ENCODE measurements around the gene PARD6G. TPM values are rescaled to one million over a fixed set of nuclear protein-coding genes. Genes with fewer than 3 reads are reported as not detected.

PARD6G gene
- total RNA-seq, 3 donors from 2014 or later: 1.9 to 14.4 (median 13.8) TPM

DNA sequence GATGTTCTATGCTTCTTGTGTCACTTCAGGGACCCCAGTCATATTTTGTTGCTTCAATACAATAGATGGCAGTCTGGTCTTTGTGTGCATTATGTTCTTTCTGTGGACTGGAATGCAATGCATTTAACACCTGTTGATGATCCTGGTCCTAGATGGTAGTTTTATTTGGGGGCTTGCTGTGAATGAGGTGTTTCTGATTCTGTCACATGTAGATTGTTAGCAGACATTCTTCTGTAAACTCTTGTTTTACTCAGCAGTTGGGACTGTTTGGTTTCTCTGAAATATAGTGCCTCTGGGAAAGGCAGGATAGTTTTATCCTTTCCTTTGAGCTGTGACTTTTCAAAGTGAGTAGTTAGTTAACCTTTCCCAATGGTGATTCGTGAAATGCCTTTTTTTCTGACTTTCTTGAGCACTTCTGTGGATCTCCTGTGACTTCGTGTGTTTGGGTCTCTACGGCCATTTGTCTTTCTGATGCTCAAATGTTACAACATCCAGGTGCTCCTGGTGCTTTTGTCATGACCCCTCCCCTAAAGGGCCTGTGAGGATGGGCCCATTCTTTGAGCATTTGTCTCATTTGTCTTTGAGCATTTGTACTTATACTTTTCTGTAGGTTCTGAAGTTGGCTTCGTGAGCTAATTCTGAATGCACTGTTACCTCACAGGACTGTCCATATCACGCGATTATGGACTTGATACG is 117.5 kb downstream of the PARD6G start:
- Histone ChIP-seq H3K4me3 (no peak overlapping the region), H3K27me3 (no peaks in the 10 kb centered on the region), H3K4me1 (no peaks in the 10 kb centered on the region), H3K27ac (no peak overlapping the region), H3K36me3 (no peaks in the 10 kb centered on the region), H3K9me3 (no peaks in the 10 kb centered on the region)
- DNase-seq (ENCODE audit: low spot score in 2 of 2): no peak
- TF ChIP-seq, protein P1, sequence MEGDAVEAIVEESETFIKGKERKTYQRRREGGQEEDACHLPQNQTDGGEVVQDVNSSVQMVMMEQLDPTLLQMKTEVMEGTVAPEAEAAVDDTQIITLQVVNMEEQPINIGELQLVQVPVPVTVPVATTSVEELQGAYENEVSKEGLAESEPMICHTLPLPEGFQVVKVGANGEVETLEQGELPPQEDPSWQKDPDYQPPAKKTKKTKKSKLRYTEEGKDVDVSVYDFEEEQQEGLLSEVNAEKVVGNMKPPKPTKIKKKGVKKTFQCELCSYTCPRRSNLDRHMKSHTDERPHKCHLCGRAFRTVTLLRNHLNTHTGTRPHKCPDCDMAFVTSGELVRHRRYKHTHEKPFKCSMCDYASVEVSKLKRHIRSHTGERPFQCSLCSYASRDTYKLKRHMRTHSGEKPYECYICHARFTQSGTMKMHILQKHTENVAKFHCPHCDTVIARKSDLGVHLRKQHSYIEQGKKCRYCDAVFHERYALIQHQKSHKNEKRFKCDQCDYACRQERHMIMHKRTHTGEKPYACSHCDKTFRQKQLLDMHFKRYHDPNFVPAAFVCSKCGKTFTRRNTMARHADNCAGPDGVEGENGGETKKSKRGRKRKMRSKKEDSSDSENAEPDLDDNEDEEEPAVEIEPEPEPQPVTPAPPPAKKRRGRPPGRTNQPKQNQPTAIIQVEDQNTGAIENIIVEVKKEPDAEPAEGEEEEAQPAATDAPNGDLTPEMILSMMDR (IDR thresholded peaks at IDR 0.05): no peak
- no peak for TF ChIP-seq POLR2A (IDR thresholded peaks at IDR 0.05)
- no peak for TF ChIP-seq POLR2AphosphoS5 (IDR thresholded peaks at IDR 0.05)
- intact Hi-C loops (cut with DNase I; ENCODE audit: low total_unique reads): no loop called here

DNA sequence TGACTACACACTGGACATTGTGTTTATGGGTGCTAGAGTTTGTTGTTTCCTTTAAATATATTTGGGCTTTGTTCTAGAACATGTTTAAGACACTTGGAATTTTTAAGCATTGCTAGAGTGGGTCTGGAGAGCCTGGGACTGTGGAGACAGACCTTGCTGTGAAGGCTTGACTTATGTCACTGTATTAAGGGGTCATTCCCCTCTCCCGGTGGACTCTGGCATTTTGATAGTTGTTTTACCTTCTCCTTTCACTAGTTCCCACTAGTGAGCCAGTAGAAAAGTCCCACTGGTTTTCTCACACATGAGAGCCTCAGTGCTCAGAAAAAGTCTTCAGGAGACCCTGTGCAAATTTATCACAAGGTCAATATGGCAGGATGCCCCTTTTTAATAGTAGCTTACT is 119.7 kb downstream of the PARD6G start:
- Histone ChIP-seq H3K4me3 (no peak overlapping the region), H3K27me3 (no peaks in the 10 kb centered on the region), H3K36me3 (no peaks in the 10 kb centered on the region), H3K9me3 (no peaks in the 10 kb centered on the region), H3K4me1 (no peaks in the 10 kb centered on the region), H3K27ac (no peak overlapping the region)
- DNase-seq (ENCODE audit: low spot score in 2 of 2): no peak
- intact Hi-C loops (cut with DNase I; ENCODE audit: low total_unique reads): no loop called here
- TF ChIP-seq POLR2A (IDR thresholded peaks at IDR 0.05) (no peak), POLR2AphosphoS5 (IDR thresholded peaks at IDR 0.05) (no peak)
- TF ChIP-seq, protein P1 (IDR thresholded peaks at IDR 0.05): no peak

DNA sequence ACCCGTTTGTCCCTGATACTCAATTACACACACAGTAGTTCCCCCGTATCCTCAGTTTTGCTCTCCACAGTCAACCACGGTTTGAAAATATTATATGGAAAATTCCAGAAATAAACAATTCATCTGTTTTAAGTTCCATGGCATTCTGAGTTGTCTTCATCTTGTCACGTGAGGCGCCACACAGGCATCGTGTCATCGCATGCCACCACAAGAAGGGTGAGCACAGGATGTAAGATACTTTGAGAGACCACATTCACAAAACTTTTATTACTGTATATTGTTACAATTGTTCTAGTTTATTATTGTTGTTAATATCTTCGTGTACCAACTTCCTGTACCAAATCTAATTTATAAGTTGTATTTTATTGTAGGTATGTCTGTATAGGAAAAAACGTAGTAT is 120.5 kb downstream of the PARD6G start:
- intact Hi-C loops (cut with DNase I; ENCODE audit: low total_unique reads): no loop called here
- Histone ChIP-seq H3K36me3 (no peaks in the 10 kb centered on the region), H3K27ac (no peak overlapping the region), H3K9me3 (no peaks in the 10 kb centered on the region), H3K27me3 (no peaks in the 10 kb centered on the region), H3K4me1 (no peaks in the 10 kb centered on the region), H3K4me3 (no peak overlapping the region)
- DNase-seq (ENCODE audit: low spot score in 2 of 2): no peak
- TF ChIP-seq POLR2A (IDR thresholded peaks at IDR 0.05): no peak
- TF ChIP-seq, protein P1 (IDR thresholded peaks at IDR 0.05): no peak
- no peak for TF ChIP-seq POLR2AphosphoS5 (IDR thresholded peaks at IDR 0.05)

DNA sequence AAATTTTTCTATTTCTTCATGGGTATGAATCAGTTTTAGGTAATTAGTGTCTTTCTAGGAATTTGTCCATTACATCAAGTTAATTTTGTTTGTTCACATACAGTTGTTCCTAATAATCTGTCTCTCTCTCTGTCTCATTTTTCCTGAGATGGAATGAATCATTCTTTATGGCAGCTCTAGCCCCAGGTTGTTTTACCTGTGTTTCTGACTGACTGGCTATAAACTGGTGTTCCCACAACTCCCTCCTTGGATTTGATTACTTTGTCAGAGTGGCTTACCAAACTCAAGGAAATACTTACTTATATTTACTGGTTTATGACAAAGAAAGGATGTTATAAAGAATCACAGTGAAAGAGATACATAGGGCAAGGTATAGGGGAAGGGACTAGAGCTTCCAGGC is 123.2 kb downstream of the PARD6G start:
- no peaks in the 10 kb centered on the region for H3K9me3 ChIP-seq
- no peaks in the 10 kb centered on the region for H3K4me1 ChIP-seq
- no peaks in the 10 kb centered on the region for H3K27me3 ChIP-seq
- H3K27ac ChIP-seq: peak overlapping the region; percentile 13 to 22
- H3K36me3 ChIP-seq: no peaks in the 10 kb centered on the region
- TF ChIP-seq POLR2AphosphoS5 (IDR thresholded peaks at IDR 0.05): no peak
- TF ChIP-seq, protein P1 (IDR thresholded peaks at IDR 0.05): no peak
- no peak for TF ChIP-seq POLR2A (IDR thresholded peaks at IDR 0.05)
- intact Hi-C loops (cut with DNase I; ENCODE audit: low total_unique reads): no loop called here
- DNase-seq (ENCODE audit: low spot score in 2 of 2): no peak
- no peak overlapping the region for H3K4me3 ChIP-seq

DNA sequence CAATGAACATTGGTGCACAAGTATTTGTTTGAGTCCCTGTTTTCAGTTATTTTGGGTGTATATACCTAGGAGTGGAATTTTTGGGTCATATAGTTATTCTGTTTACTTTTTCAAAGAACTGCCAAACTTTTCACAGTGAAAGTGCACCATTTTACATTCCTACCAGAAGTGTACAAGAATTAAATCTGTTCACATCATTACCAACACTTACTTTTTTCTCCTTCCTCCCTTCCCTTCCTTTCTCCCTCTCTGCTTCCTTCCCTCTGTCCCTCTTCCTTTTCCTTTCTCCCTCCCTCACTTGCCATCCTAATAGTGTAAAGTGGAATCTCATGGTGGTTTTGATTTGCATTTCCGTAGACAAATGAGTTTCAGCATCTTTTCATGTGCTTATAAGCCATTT is 126.4 kb downstream of the PARD6G start:
- intact Hi-C loops (cut with DNase I; ENCODE audit: low total_unique reads): no loop called here
- TF ChIP-seq POLR2A (IDR thresholded peaks at IDR 0.05) (no peak), POLR2AphosphoS5 (IDR thresholded peaks at IDR 0.05) (no peak)
- TF ChIP-seq, protein P1 (IDR thresholded peaks at IDR 0.05): no peak
- H3K4me3 ChIP-seq: no peak overlapping the region
- no peaks in the 10 kb centered on the region for H3K36me3 ChIP-seq
- no peaks in the 10 kb centered on the region for H3K4me1 ChIP-seq
- no peak for DNase-seq (ENCODE audit: low spot score in 2 of 2)
- no peak overlapping the region for H3K27ac ChIP-seq
- no peaks in the 10 kb centered on the region for H3K9me3 ChIP-seq
- no peaks in the 10 kb centered on the region for H3K27me3 ChIP-seq
